ENCODE measurements around the gene KLHL30.

DNA sequence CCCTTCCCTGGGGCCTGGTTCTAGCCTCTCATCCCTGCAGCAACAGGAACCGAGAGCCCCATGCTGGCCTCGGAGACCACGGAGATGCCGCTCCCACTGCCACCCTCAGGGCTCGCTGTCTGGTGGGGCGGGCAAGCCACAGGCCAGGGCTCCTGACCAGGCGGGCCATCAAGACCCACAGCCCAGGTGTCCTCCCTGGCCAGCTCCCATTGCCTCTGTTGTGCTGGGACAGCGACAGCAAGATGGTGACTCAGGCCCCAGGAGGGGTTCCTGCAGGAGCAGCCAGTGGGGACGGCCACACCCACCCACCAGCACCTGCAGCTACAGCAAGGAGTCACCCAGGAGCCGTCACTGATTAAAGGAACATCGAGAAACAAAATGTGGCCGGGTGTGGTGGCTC is 7.4 kb downstream of the KLHL30 start:
- TF ChIP-seq POLR2A (IDR thresholded peaks at IDR 0.05): no peak
- TF ChIP-seq, protein P1, sequence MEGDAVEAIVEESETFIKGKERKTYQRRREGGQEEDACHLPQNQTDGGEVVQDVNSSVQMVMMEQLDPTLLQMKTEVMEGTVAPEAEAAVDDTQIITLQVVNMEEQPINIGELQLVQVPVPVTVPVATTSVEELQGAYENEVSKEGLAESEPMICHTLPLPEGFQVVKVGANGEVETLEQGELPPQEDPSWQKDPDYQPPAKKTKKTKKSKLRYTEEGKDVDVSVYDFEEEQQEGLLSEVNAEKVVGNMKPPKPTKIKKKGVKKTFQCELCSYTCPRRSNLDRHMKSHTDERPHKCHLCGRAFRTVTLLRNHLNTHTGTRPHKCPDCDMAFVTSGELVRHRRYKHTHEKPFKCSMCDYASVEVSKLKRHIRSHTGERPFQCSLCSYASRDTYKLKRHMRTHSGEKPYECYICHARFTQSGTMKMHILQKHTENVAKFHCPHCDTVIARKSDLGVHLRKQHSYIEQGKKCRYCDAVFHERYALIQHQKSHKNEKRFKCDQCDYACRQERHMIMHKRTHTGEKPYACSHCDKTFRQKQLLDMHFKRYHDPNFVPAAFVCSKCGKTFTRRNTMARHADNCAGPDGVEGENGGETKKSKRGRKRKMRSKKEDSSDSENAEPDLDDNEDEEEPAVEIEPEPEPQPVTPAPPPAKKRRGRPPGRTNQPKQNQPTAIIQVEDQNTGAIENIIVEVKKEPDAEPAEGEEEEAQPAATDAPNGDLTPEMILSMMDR (IDR thresholded peaks at IDR 0.05): no peak
